GM10248 (cell line): ENCODE results near the gene CHD2.
"Not testable (repeated sequence)": the region's sequence is repeated elsewhere in the genome, so short reads cannot be mapped to it uniquely, and the experiment has no call there.

ENCODE experiments used
- CTCF ChIA-PET: fragments of 300-600 bp; sonication (Branson Sonifier 250); formaldehyde crosslinking; extraction: SDS; loops from one replicate; lab custom pipeline; 2021; ENCODE audit warnings: antibody characterized with exemption; lab: Yijun Ruan, JAX
- POLR2A ChIA-PET: fragments of 350-650 bp; sonication (Branson Sonifier 250); formaldehyde crosslinking; extraction: SDS; loops from one replicate; lab custom pipeline; 2020; ENCODE audit warnings: antibody characterized with exemption; lab: Yijun Ruan, JAX
- DNase-seq: peaks from one replicate; pipeline ENCODE4 v3.0.0; 2012; ENCODE audit errors: extremely low spot score
- CTCF ChIP-seq: IDR thresholded peaks from 2 replicates; pipeline ENCODE4 v1.5.1; 2012; ENCODE audit warnings: mild to moderate bottlenecking, low read depth; ENCODE audit errors: extremely low read depth, missing control alignments, control extremely low read depth

The CHD2 gene

DNA sequence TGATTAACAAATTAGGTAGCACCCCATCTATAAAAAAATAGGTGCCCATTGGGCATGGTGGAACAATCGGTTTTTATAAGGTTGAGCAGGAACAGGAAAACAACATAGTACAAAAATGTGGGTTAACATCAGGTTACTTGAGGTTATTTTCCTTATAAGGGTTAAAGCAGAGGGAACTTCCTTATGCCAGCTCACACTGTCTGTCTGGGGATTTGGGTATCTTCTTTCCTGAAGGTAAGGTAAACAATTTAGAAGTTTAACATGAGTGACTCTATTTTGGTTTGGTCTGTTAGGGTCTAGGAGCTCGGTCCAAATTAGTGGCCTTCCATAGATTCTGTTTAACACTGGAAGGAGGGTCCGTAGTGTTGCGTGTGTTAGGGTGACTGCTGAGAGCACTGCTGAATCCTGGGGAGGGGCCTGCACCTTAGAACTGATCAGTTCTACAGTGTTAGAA is 14.7 kb downstream of the CHD2 start:
- CTCF ChIA-PET: interaction anchor here (0.9 to 9.2 kb wide), 9 partner anchors 10 to 118 kb away, joined by 3 to 106 read pairs (median 5); partner anchors contain the start of gene CHD2
- DNase-seq: no peak
- no peak for TF ChIP-seq CTCF
- POLR2A ChIA-PET: interaction anchor here (1.1 to 2.8 kb wide), 4 partner anchors 11 to 119 kb away, joined by 3 to 10 read pairs (median 4); no protein-coding TSS in a partner anchor

- ChIA-PET POLR2A (interaction anchor here (1.0 to 1.3 kb wide), 6 partner anchors 9 to 120 kb away, joined by 3 to 7 read pairs (median 4); no protein-coding TSS in a partner anchor), CTCF (interaction anchor here (0.9 to 9.2 kb wide), 11 partner anchors 9 to 119 kb away, joined by 3 to 106 read pairs (median 5); partner anchors contain the start of gene CHD2)
- TF ChIP-seq CTCF: no peak
- no peak for DNase-seq
Observed at GRCh38 chr15:92915766-92916435, 15.8 kb downstream of the CHD2 start.

GRCh38 chr15:92917598-92918407 is 17.7 kb downstream of the CHD2 start:
- ChIA-PET CTCF (interaction anchor here (0.6 to 9.2 kb wide), 27 partner anchors 7 to 305 kb away, joined by 3 to 106 read pairs (median 5); partner anchors contain the start of gene CHD2), POLR2A (interaction anchor here (1.2 kb wide), 1 partner anchor 9 kb away, joined by 9 read pairs; no protein-coding TSS in a partner anchor)
- peak; percentile 79 for DNase-seq
- TF ChIP-seq CTCF: peak; percentile 82

- DNase-seq, POLR2A ChIA-PET: not testable (repeated sequence)
- CTCF ChIA-PET: interaction anchor here (0.6 to 9.2 kb wide), 16 partner anchors 10 to 307 kb away, joined by 3 to 106 read pairs (median 6); partner anchors contain the start of gene CHD2
Observed at GRCh38 chr15:92918881-92919280, 18.8 kb downstream of the CHD2 start.

GRCh38 chr15:92920595-92921161 is 20.6 kb downstream of the CHD2 start:
- no peak for DNase-seq
- TF ChIP-seq CTCF: no peak
- POLR2A ChIA-PET: interaction anchor here (0.9 to 2.0 kb wide), 5 partner anchors 8 to 116 kb away, joined by 3 to 9 read pairs (median 4); no protein-coding TSS in a partner anchor
- CTCF ChIA-PET: interaction anchor here (0.9 to 10.0 kb wide), 9 partner anchors 12 to 124 kb away, joined by 3 to 106 read pairs (median 4); no protein-coding TSS in a partner anchor

DNA sequence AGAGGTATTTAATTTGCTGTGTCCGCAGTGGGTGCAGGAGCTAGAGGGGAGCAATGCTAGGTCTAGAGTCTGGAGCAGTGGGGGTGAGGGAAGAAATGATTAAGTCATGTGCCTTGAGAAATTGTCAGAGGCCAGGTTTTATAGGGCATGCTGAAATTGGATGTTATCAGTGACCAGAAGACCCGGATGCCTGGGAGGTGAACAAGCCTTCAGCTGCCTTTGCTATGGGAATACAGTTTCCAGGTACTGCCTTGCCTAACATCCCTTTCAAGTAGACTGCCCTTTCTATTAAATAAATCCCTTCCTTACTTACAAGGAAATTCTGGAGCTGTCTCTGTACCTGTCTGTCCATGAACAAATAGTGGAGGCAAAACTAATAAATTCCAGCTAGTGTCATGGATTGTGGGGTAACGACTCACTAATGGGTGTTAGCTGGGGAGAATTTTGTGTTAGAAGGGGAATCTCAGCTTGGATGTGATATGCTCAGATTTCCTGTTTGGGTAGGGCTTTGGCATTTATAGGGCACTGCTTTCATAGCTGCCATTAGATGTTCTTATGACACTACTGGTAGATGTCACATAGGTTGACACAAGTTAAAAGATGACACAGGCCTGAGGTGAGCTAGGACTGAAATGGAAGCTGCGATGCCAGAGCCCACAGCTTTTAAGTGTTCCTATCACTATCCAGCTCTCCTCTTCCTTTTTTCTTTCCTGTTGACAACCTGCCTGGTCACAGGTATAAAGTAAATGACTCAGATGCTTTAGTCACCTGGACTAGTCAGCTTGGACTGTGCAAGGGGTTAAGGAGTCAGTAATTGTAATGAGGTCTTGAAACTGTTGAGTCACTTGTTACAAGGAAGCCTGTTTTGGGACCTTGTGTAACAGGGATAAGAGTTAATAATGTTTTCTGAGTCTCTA is 21.3 kb downstream of the CHD2 start:
- no peak for TF ChIP-seq CTCF
- ChIA-PET CTCF (interaction anchor here (0.9 to 10.0 kb wide), 10 partner anchors 8 to 124 kb away, joined by 3 to 106 read pairs (median 4); no protein-coding TSS in a partner anchor), POLR2A (interaction anchor here (0.9 to 2.0 kb wide), 7 partner anchors 9 to 117 kb away, joined by 3 to 9 read pairs (median 4); no protein-coding TSS in a partner anchor)
- no peak for DNase-seq
